ENCODE data around the gene SETD4. TPM values are rescaled to one million over a fixed set of nuclear protein-coding genes. Genes with fewer than 3 reads are reported as not detected.

The SETD4 gene
- total RNA-seq, 1 experiment from 2014 or later = 15.6 TPM

DNA sequence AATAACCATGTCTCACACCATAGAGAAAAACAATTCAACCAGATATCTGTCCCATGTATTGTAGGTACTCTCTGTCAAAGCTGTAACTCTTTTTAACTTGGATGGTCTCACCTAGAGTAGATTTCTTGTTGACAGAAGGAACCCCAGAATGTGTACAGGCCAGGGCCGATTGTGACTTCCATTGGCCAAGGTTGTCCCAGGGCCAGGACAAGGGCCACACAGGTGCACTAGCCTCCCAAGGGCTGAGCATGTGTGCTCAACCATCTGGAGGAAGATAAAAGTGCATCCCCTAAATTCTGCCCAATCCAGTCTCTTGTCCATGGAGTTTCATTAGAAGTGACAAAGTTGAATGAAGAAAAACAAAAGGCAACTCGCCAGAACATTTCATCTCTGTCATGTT is 51.8 kb downstream of the SETD4 start:
- no peak for DNase-seq (ENCODE audit: low read depth, low spot score)
- BruUV-seq (replicated peaks) = no TSS peak

DNA sequence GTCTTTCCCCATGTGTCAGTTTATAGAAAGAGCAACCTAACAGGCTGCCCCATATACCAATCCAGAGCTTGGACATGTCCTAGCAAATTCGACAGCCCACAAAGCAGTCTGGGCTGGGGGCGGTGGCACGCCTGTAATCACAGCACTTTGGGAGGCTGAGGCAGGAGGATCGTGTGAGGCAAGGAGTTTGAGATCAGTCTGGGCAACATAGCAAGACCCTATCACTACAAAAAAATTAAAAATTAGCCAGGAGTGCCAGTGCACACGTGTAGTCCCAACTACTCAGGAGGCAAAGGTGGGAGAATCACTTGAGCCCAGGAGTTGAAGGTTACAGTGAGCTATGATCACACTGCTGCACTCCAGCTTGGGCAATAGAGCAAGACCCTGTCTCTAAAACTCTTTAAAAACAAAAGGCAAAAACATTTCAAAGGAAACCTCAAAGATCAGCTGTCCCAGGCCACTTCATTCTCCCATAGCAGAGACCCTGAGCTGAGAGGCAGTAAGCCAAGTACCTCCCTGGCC is 54.4 kb downstream of the SETD4 start:
- Histone ChIP-seq H3K4me3 (ENCODE audit: low read depth in 2 of 2, low read length in 2 of 2) (no peak overlapping the region), H3K9me3 (ENCODE audit: control insufficient read depth, insufficient read depth, low read depth, low read length) (no peaks in the 10 kb centered on the region), H3K27ac (ENCODE audit: low read length) (no peak overlapping the region), H3K4me1 (ENCODE audit: control insufficient read depth, insufficient read depth, low read length) (no peaks in the 10 kb centered on the region), H3K27me3 (ENCODE audit: control insufficient read depth, insufficient read depth, low read length) (no peaks in the 10 kb centered on the region; the same call in none of the 2 replicates), H3K36me3 (ENCODE audit: control insufficient read depth, insufficient read depth, low read length) (no peaks in the 10 kb centered on the region)
- ATAC-seq = no peak
- intact Hi-C loops (cut with micrococcal nuclease; ENCODE audit: unreplicated experiment) = no loop called here
- CTCF ChIA-PET = no interaction called here
- BruUV-seq (replicated peaks) = no TSS peak
- POLR2A ChIA-PET = interaction anchor here (0.6 kb wide), 1 partner anchor 23 kb away, joined by 15 read pairs; no protein-coding TSS in a partner anchor
- TF ChIP-seq, protein P1, sequence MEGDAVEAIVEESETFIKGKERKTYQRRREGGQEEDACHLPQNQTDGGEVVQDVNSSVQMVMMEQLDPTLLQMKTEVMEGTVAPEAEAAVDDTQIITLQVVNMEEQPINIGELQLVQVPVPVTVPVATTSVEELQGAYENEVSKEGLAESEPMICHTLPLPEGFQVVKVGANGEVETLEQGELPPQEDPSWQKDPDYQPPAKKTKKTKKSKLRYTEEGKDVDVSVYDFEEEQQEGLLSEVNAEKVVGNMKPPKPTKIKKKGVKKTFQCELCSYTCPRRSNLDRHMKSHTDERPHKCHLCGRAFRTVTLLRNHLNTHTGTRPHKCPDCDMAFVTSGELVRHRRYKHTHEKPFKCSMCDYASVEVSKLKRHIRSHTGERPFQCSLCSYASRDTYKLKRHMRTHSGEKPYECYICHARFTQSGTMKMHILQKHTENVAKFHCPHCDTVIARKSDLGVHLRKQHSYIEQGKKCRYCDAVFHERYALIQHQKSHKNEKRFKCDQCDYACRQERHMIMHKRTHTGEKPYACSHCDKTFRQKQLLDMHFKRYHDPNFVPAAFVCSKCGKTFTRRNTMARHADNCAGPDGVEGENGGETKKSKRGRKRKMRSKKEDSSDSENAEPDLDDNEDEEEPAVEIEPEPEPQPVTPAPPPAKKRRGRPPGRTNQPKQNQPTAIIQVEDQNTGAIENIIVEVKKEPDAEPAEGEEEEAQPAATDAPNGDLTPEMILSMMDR (IDR thresholded peaks at IDR 0.05) = no peak
- TF ChIP-seq TCF7L2 (IDR thresholded peaks at IDR 0.05; ENCODE audit: low read depth, low read length) = no peak
- TF ChIP-seq REST (IDR thresholded peaks at IDR 0.05; ENCODE audit: insufficient read depth in 1 of 2, low read depth in 2 of 2, low read length in 1 of 2) = no peak
- TF ChIP-seq POLR2AphosphoS5 (IDR thresholded peaks at IDR 0.05; ENCODE audit: low read depth, low read length) = no peak
- no peak for TF ChIP-seq SIN3A (IDR thresholded peaks at IDR 0.05; ENCODE audit: borderline replicate concordance, insufficient read depth, low read depth, low read length)
- in situ Hi-C loops (cut with HindIII; ENCODE audit: low pct_unique_long_range_greater_than_20kb, low sequenced_read_pairs) = no loop called here
- no peak for DNase-seq (ENCODE audit: low read depth, low spot score)

More for the DNA sequence above, 51.8 kb downstream of the SETD4 start:
- Histone ChIP-seq H3K27ac (ENCODE audit: low read length) (no peak overlapping the region), H3K4me3 (ENCODE audit: low read depth in 2 of 2, low read length in 2 of 2) (no peak overlapping the region), H3K36me3 (ENCODE audit: control insufficient read depth, insufficient read depth, low read length) (no peaks in the 10 kb centered on the region), H3K4me1 (ENCODE audit: control insufficient read depth, insufficient read depth, low read length) (no peaks in the 10 kb centered on the region), H3K9me3 (ENCODE audit: control insufficient read depth, insufficient read depth, low read depth, low read length) (no peaks in the 10 kb centered on the region), H3K27me3 (ENCODE audit: control insufficient read depth, insufficient read depth, low read length) (no peaks in the 10 kb centered on the region; the same call in none of the 2 replicates)
- CTCF ChIA-PET = no interaction called here
- intact Hi-C loops (cut with micrococcal nuclease; ENCODE audit: unreplicated experiment) (no loop called here), in situ Hi-C loops (cut with HindIII; ENCODE audit: low pct_unique_long_range_greater_than_20kb, low sequenced_read_pairs) (no loop called here)
- no peak for ATAC-seq
- TF ChIP-seq SIN3A (IDR thresholded peaks at IDR 0.05; ENCODE audit: borderline replicate concordance, insufficient read depth, low read depth, low read length) (no peak), POLR2AphosphoS5 (IDR thresholded peaks at IDR 0.05; ENCODE audit: low read depth, low read length) (no peak), REST (IDR thresholded peaks at IDR 0.05; ENCODE audit: insufficient read depth in 1 of 2, low read depth in 2 of 2, low read length in 1 of 2) (no peak)
- TF ChIP-seq, protein P1 (IDR thresholded peaks at IDR 0.05) = no peak
- POLR2A ChIA-PET = no interaction called here
